ENCODE measurements around the gene EVX2.

Gene EVX2

DNA sequence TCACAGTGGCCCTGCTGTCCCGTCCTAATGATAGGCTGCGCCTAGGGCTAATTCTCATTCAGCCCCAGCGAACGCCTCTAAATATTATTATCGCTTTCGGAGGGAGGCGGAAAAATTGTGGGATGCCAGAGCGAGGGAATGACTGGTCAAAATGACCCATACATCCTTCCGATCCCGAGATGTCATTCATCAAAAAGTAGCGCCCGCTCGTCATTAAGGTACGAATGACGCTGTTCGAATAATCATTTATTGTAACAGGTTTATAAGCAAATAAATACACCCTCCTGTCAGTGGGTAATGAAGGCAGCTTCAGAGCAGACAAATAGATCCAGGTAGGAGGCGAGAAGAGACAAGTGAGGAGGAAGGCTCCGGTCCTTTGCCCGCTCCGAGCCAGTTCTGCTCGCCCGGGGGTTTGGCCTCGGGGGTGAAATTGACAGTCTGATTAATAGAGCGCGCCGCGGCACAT, at the start of gene EVX2:
TSS of gene EVX2 (minus strand) at position 167 of the 466 bp plus-strand sequence. CDS start 186 bp downstream, outside the sequence.
- DNase-seq: no peak

DNA sequence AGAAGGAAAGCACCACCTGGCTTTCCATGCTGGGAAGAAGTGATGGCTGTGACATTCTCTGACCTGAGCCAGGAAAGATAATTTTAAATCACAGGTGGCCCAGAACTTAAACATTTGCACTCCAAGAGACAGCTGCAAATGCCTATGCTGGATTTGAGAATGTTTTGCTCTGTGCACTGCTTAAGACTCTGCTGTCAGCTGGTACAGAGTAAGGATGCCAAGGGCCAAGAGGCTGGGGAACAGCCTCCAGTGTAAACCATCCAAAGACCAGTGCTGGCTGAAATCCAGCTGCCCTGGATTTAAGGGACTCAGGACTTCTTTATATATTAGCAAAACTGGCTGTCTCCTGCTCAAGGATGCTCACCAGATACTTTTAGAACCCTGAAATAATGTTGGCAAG, 49.6 kb upstream of the EVX2 start:
- peak in 1 of 14 donors; percentile 13 for DNase-seq

DNA sequence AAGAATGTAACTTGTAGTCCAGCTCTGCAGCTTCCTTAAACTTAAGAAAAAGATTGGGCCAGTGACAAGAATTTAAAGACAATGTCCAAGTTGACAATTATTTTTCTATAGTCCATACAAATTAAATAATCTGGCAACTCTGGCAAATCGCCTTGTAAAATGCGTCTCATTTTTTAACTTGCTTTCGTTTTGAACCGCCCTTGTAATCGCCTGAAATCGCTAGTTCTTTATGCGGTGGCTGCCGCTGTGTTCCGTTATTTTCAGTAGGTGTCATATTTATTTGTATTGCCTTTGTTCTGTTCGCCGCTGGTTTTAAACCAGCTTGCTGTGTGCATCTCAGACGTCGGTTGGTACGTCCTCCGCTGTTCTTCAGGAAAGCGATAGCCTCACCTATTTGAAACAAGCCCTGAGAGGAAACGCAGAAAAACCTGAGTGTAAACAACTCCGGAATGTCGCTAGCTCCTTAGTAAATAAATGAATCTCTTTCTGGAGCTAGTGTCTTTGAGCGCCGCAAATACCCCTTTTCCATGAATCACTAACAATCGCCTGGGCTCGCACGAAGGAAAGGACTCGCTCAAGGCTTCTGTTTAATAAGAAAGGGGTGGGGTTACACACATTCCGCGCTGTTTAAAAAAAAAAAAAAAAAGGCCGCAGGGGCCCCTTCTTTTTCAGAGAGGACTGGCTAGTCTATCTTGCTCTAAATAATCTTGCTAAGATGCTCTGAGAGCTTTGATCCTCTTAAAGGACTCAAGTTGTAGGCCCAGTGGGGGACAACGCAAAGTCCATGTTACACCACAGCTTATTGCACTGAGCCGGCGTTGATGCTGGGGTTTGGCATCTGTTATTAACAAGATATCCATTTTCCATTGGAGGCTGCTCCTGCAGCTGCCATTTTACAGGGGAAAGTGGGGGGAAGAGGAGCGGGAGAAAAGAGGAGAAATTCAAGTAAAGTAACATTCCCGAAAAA, 48.7 kb upstream of the EVX2 start:
- DNase-seq: no peak

DNA sequence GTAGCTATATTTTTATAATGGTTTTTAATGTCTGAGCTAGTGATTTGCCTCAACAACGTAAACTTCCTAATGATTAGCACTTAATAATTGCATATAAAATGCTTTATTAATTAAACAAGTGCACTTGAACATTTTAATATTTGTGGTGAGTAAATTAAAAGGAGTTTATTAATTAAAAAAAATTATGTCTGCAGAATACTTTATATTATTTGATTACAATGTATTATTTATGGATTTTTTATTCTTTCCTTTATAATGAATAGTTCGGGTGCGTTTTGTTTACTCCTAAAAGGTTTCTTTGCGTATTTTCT, 48.0 kb upstream of the EVX2 start:
- DNase-seq: no peak

DNA sequence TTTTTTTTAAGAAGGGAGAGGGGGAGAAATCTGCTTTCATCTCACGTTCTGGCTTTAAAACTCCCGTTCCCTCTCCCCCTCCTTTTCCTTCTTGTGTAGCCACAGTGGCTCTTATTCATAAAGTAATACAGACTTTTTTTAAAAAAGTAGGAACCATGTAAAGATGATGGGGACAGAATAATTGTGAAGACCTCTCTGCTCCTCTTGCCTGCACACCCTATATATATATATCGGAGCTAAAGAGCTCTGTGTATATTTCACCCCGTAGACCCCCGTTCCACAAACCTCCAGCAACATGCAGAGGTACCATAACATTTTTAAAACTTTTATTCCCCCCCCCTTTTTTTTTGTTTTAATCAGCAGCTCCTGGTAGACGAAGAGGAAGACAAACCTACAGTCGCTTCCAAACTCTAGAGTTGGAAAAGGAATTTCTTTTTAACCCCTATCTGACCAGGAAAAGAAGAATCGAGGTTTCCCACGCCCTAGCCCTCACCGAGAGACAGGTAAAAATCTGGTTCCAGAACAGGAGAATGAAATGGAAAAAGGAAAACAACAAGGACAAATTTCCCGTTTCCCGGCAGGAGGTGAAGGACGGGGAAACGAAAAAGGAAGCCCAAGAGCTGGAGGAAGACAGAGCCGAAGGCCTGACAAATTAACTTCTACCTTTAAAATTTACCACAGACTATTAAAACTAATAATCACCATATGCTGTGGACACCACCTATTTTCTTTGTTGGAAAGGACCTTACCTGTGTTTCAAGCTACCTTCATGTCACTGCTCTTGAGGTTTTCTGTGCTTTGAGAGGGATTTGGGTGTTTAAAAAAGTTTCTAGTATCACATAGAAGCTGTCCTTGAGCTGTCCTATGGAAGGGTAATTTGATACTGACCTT, 47.4 kb upstream of the EVX2 start:
- no peak for DNase-seq

DNA sequence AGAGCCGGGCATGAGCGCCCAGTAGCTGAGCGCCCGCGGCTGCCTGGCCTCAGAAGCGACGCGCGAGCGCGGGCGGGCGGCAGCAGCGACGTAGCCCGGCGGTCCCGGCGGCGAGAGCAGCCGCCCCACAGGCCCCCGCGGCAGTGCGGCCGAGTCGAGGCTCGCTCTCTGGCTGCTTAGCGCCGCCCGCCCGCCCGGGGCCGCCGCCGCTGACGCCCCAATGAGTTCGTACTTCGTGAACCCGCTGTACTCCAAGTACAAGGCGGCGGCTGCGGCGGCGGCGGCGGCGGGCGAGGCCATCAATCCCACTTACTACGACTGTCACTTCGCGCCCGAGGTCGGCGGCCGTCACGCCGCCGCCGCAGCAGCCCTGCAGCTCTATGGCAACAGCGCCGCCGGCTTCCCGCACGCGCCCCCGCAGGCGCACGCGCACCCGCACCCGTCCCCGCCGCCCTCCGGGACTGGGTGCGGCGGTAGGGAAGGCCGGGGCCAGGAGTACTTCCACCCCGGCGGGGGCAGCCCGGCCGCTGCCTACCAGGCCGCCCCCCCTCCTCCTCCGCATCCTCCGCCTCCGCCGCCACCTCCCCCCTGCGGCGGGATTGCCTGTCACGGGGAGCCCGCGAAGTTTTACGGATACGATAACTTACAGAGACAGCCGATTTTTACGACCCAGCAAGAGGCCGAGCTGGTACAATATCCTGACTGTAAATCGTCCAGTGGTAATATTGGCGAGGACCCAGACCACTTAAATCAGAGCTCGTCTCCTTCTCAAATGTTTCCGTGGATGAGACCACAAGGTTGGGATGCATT, 46.6 kb upstream of the EVX2 start:
- peak in 2 of 14 donors; percentile 8 to 57 for DNase-seq

DNA sequence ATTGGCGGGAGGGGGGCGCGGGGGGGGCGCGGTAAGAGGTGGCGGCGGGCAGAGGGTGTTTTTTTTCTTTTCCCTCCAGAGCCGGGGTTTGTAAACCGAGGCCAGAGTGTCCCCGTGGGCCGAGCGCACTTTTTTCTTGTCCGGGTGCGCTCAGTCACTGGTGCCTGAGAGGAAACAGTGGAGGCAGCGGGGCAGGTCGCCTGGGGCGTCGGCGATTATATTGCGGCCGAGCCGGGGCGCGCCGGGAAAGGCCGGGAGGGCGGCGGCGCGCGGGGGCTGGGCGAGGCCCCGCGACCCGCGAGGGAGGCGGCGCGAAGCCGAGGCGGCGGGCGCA, 46.0 kb upstream of the EVX2 start:
- DNase-seq: peak in 2 of 14 donors; percentile 42 to 57

DNA sequence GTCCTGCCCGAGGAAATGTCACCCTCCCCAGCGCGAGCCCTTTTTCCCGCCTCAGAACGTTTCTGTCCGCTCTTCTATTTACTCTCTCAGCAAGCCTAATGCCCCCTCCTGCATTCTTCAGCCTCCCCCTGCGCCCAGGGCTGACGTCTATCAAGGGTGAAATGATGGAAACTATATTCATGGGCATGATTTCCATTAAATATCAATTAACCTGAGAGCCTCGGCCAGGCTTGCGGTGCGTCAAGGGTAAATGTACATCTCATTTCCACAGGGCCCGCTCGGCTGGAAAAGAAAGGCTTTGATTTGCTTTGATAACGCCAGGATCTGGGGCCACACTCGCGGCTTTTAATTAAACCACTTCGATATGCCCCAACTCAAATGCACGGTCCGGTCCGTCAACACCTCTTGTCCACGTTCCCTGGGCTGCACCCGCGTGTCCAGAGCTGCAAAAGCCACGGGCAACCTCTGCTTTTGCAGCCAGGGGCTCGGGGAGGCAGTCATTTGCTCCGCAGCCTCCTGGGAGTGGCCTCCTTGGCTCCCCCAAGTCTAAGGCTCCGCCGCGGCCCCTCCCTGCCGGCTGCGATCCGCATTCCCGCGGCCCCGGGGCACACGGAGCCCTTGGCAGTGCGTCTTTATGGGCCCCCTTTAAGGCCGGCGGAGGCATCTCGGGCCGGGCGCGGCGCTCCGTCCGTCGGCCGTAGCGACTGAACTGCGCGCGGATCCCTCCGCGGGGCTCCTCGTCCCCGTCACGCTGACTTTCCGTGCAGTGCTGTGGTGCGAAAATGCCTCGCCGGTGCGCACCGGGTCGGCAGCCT, 45.4 kb upstream of the EVX2 start, which contains the start of gene HOXD8:
TSS of gene HOXD8 (plus strand) at position 724 of the 815 bp plus-strand sequence. CDS start 662 bp downstream, outside the sequence.
- peak in 4 of 14 donors; percentile 30 to 50 (median 44) for DNase-seq

DNA sequence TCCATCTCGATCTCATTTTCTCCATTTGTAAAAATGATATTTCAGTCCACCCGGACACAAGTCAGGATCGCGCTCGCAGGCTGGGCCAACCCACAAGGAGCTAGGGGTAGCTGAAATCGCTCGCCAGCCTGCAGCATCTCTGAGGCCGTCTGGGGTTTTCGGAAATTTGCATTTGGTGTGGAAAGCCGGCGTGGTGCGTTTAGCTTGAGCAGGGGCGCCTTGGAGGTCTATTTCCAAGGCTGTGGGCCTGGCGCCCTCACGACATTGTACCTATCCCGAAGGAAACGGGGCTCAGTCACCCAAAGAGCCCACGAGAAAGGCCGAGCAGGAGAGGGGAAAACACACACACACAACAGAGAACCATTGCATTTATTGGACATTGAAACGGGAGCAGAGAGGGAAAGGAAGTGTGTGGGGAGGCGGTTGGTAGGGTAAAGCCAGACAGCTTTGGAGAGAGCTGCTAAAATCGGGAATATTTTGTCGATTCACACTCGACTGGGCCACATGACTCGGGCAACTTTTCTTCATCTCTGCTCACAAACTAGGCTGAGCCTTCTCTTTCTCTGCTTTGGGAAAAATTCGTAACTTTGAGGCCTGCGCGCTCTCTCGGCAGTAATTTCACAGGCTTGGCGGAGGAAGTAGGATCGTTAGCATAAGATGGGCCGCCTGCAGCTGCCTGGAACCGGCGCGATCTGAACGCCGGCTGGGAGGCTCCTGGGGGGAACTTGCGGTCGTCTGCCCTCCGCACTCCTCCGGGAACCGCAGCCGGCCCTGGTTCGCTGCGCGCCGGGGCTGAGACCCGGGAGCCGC, 44.6 kb upstream of the EVX2 start:
- no peak for DNase-seq

DNA sequence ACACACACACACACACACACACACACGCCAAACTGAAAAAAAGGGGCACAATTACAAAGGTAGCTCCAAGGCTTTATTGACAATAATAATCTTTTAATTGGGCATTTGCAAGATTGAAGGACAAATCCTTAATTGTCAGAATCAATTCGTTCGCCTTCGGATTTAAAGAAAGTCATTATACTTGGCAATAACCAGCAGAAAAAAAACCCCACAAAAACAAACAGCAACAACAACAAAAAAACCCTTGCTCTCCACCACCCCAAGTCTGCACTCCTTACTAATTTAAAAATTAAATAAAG, 44.0 kb upstream of the EVX2 start:
- DNase-seq: no peak

DNA sequence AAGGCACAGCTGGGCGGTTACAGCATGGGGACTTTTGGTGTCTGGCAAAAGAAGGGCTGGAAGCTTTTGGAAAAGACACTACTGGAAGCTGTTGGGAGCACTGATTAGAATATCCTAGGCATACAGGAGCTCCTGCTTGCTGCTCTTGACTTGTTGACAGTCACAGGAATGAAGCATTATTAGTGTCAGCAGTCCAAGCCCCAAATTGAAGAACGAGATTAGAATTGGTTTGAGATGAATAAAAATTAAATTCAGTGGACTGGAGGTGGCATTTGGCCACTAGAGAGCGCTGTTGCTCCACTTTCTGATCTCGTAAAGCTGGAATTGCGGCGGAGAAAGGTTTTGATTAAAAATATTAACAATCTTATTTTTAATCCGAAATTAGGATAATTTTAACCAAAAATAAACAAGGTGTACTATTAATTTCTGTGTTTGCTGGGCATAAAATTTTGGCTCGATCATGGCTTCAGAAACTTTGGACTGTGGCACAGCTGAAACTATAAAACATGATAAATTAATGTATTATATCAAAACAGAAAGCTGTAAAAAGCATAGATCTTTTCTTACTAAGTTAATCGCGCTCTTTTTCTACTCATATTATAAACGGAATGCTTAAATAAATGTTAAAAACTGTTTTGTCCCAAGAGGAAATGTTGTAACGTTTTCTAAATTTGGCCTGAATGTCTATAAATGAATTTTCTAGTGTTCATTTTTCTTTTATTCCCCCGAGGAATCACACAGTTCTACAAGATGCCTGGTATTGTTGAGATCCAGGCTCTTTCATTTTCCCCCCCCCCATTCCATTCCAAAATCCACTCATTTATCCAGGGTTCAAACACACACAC, 43.4 kb upstream of the EVX2 start:
- peak in 5 of 14 donors; percentile 24 to 55 (median 40) for DNase-seq

DNA sequence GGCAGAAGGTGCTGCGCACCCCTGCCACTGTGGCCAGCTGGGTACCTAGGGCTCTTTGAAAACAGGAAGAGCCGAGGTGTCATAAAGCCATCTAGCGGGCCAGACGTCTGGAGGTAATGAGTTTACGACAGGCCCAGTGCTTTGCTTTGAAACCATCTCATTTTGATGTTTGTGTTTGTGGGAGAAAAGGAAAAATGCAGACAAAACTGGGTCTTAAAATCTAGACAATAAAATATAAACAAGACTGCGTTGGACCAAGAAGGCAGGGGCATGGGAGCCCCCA, 42.0 kb upstream of the EVX2 start:
- DNase-seq: no peak

DNA sequence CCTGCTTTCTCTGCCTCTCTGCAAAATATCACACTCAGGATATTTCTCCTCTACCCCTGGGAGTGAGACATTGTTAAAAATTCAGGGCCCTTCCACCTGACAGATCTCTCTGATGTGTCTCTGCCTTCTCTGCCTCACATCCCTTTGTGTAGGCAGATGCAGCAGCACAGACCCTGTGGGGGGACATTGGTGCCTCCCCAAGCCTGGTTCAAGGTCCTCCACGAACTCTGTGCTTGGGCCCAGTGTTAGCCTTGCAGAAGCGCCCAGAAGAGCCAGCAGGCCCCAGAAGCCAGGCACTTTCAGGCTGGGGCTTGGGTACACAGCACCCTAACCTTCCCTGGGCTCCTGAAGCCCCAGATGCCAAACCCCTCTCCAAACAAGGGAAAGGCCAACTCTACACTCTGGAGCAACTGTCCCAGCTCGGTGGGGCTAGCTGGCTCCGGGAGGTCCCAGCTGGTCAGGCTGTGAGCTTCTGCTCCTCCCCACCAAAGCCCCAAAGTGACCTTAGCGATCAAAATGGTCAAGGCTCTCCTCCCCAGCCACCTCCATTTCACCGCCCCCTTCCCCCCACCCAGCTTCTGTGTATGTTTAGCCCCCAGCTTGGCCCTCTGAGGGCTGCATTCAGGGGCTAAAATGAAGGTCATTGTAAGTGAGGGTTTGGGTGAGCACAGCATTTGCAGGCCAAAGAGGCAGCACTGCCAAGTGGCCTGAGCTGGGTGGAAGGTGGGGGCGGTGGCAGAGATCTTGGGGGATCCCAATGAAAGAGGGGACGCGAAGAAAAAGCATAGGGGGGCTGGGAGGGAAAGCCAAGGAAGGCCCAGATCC, 41.4 kb upstream of the EVX2 start:
- DNase-seq: no peak

DNA sequence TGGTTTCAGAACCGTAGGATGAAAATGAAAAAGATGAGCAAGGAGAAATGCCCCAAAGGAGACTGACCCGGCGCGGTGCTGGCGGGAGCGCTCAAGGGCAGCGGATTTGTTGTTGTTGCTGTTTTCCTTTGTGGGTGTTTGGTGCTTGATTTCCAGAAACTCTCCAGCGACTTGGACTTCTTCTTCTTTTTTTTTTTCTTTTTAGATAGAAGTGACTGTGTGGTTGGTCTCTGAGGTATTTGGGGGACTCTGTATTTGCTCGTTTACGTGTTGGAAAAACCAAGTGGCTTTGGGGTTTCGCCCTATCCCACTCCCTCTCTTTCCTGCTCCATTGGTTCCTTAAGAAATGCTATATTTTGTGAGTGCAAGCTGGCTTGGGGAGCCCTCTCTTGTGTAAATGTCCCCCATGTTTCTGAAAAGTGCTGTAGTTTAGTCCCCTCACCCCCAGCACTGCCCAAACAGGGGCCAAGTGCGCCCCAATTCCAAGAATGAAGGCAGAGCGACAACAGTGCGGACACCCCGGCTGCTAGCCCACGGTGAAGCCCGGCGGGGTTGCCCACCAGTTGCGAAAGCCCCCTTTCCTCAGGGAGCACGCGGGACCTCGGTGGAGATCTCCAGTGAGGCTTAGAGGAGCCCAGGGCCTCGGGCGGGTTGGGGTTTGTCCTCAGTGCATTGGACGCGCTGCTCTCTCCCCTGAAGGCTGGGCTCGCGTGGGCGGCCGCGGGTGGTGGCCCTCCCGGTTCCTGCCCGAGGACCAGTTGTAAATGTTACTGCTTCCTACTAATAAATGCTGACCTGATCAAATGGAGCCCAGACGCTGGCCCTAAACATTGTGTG, 40.6 kb upstream of the EVX2 start:
- DNase-seq: no peak

DNA sequence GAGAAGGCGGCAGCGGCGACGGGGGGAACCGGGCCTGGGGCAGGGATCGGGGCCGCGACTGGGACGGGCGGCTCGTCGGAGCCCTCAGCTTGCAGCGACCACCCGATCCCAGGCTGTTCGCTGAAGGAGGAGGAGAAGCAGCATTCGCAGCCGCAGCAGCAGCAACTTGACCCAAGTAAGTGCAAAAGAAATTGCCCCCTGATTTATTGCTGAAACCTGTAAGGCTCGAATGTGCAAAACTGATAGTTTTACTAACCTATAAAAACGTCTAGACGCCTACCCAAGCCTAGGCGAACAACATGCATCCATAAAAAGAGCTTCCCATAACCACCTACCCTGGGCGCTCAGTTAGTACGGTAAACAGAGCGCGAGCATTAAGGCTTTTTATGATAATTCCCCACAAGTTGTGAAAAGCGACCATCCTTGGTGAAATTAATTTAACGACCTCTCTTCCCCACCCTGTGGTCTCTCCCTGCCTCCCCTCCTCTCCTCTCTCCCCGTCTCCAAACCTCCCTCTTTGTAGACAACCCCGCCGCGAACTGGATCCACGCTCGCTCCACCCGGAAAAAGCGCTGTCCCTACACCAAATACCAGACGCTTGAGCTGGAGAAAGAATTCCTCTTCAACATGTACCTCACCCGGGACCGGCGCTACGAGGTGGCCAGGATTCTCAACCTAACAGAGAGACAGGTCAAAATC, 39.8 kb upstream of the EVX2 start:
- DNase-seq: no peak

DNA sequence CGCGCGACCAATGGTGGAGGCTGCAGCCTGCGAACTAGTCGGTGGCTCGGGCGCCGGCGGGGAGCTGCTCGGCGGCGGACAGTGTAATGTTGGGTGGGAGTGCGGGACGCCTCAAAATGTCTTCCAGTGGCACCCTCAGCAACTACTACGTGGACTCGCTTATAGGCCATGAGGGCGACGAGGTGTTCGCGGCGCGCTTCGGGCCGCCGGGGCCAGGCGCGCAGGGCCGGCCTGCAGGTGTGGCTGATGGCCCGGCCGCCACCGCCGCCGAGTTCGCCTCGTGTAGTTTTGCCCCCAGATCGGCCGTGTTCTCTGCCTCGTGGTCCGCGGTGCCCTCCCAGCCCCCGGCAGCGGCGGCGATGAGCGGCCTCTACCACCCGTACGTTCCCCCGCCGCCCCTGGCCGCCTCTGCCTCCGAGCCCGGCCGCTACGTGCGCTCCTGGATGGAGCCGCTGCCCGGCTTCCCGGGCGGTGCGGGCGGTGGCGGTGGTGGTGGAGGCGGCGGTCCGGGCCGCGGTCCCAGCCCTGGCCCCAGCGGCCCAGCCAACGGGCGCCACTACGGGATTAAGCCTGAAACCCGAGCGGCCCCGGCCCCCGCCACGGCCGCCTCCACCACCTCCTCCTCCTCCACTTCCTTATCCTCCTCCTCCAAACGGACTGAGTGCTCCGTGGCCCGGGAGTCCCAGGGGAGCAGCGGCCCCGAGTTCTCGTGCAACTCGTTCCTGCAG, 39.1 kb upstream of the EVX2 start, which contains the start of gene HOXD9:
TSS of gene HOXD9 (plus strand) at position 37 of the 728 bp plus-strand sequence. CDS start at position 87, 50 bp downstream.
- no peak for DNase-seq
